ENCODE results near the gene SEMA3D. TPM values are rescaled to one million over a fixed set of nuclear protein-coding genes. Genes with fewer than 3 reads are reported as not detected.

Gene SEMA3D
- polyA plus RNA-seq, 3 donors = 44.8 to 46.1 (median 45.9) TPM

DNA sequence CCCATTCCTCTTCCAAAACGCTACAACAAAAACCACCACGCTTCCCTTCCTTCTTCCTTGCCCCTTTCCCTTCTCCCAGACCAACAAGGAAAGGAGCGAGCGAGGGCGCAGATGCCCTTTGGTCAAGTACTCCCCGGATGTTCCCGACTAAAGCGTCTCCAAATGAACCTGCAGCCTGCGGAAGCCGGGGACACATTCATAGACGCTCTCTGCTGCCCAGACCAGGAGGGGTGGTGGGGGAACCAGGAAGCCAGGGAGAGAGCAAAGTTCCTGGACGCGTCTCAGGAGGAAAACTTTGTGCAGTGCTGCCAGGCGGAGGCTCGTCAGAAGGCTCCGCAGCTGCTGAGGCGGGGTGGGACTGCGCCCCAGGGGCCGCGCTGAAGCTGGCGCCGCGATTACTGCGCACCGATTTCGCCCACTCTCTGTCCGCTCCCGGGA lies 754 bp downstream of the SEMA3D start:
- peak in 8 of 11 donors; percentile 30 to 59 (median 42) for DNase-seq (ENCODE audit: extremely low read depth in 1 of 11, low read depth in 9 of 11, low spot score in 4 of 11)

GRCh38 chr7:85185424-85186082 lies 1.3 kb downstream of the SEMA3D start:
- DNase-seq (ENCODE audit: extremely low read depth in 1 of 11, low read depth in 9 of 11, low spot score in 4 of 11) = peak in 8 of 11 donors; percentile 48 to 63 (median 56)

- peak in 9 of 11 donors; percentile 27 to 73 (median 50) for DNase-seq (ENCODE audit: extremely low read depth in 1 of 11, low read depth in 9 of 11, low spot score in 4 of 11)
Measured at GRCh38 chr7:85184599-85185423, 2.0 kb downstream of the SEMA3D start.

DNA sequence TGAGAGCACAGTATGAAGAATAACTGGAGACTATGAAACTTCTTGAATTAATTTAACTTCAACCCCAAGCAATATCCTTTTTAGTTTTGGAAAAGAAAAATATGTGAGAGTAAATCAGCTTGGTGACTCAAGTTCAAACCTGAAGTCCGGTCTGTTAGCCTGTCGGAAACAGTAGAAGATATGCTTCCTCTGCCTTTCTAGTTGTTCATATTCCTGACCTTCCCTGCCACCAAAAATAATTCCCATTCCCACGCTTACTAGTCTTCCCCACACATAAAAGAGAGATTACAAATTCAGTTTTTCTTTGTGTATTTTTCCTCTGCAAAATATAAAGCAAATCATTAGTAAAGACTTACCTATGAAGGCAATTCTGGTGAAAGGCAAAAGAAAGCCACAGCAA lies 3.6 kb downstream of the SEMA3D start:
- DNase-seq (ENCODE audit: extremely low read depth in 1 of 11, low read depth in 9 of 11, low spot score in 4 of 11) = no peak

GRCh38 chr7:85178531-85179298 lies 8.1 kb downstream of the SEMA3D start:
- DNase-seq (ENCODE audit: extremely low read depth in 1 of 11, low read depth in 9 of 11, low spot score in 4 of 11) = no peak

DNA sequence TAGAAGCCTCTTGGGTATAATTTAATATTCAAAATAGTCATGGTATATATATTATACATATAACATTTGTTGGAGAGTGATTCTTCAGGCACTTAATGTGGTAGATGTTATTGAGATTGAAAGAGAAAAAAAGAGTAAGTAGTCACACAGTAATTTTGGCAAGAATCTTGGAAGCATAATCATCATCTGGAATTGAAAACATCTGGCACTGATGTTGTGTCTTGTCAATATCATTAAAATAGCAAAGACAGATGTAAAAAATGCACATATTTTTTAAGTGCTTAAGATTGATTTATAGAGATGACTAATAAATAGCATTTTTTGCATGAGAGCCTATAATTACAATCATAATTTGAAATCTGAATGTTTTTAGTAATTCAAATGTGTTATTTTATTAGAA lies 9.5 kb downstream of the SEMA3D start:
- DNase-seq (ENCODE audit: extremely low read depth in 1 of 11, low read depth in 9 of 11, low spot score in 4 of 11) = no peak

DNA sequence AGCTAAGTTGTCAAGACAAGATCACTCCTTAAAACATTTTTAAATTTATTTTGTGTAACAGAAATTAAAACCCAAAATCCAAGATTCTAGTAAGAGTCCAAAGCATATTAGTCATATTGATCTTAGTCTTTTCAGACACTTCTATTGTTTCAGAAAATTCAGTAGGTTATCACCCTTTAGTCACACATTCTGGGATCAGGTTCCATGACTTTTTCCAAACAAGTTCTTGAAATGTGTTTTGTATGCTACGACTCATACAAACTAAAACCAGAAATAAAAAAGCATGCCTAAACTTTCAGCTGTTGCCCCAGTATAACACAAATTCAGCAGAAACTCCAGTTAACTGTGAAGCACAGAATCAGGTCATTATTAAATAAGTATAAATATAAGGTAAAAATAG lies 10.7 kb downstream of the SEMA3D start:
- DNase-seq (ENCODE audit: extremely low read depth in 1 of 11, low read depth in 9 of 11, low spot score in 4 of 11) = no peak

DNA sequence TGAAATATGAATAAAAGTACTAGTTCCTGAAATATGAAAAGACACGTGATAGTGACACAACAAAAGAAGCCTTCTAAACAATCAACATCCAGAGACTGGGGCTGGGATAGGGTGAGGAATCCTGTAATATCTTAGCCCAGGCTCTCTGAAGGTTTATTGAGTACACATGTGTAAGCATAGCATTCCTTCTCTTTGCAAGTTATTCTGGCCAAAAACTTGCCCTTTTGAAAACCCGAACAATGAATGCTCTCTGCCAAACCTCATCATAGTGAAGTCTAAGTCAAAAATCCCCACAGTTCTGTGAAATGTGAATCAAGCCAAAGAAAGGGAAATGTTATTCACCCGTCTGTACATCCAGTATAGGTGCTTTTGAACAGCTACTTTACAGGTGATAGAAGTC lies 11.6 kb downstream of the SEMA3D start:
- no peak for DNase-seq (ENCODE audit: extremely low read depth in 1 of 11, low read depth in 9 of 11, low spot score in 4 of 11)

DNA sequence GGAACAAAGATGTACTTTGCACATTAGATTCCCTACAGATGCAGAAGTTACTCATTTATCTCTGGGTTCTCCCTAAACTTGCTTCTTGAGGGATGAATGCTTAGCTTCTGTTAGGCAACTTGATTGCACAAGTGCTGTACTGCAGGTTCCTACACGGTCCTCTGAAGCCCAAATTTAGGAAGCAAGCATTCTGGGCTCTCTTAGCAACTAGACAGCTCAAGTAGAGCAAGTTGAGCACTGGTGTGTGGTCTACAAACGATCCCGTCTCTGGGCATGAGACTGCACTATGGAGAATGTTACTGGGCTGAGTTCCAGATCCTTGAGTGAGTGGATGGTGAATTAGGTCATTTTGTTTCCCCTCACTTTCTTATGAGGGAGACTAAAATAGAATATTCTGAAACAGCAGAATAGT lies 14.3 kb downstream of the SEMA3D start:
- DNase-seq (ENCODE audit: extremely low read depth in 1 of 11, low read depth in 9 of 11, low spot score in 4 of 11) = no peak

DNA sequence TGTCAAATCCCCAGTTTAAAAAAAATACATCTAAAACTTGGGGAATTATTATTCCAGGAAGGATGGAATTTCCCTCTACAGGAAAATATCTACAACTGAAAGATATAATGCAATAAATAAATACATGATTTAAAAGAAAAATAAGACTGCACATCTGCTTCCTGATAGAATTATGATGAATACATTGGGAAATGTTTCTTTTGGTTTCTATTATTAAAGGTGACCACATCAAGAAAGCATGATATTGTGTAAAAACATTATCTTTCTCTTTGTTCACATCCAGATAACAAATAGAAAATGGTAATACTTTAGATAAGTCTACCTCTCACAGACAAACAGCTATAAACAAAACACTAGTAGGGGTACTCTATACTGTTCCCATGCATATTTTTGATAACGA lies 19.2 kb downstream of the SEMA3D start:
- no peak for DNase-seq (ENCODE audit: extremely low read depth in 1 of 11, low read depth in 9 of 11, low spot score in 4 of 11)

- no peak for DNase-seq (ENCODE audit: extremely low read depth in 1 of 11, low read depth in 9 of 11, low spot score in 4 of 11)
Measured at GRCh38 chr7:85165263-85165662, 21.6 kb downstream of the SEMA3D start.

- no peak for DNase-seq (ENCODE audit: extremely low read depth in 1 of 11, low read depth in 9 of 11, low spot score in 4 of 11)
Measured at GRCh38 chr7:85164376-85164775, 22.5 kb downstream of the SEMA3D start.

- no peak for DNase-seq (ENCODE audit: extremely low read depth in 1 of 11, low read depth in 9 of 11, low spot score in 4 of 11)
Measured at GRCh38 chr7:85162721-85163120, 24.1 kb downstream of the SEMA3D start.

- DNase-seq (ENCODE audit: extremely low read depth in 1 of 11, low read depth in 9 of 11, low spot score in 4 of 11) = no peak
Measured at GRCh38 chr7:85160223-85160622, 26.6 kb downstream of the SEMA3D start.

GRCh38 chr7:85159003-85159402 lies 27.9 kb downstream of the SEMA3D start:
- DNase-seq (ENCODE audit: extremely low read depth in 1 of 11, low read depth in 9 of 11, low spot score in 4 of 11) = no peak

DNA sequence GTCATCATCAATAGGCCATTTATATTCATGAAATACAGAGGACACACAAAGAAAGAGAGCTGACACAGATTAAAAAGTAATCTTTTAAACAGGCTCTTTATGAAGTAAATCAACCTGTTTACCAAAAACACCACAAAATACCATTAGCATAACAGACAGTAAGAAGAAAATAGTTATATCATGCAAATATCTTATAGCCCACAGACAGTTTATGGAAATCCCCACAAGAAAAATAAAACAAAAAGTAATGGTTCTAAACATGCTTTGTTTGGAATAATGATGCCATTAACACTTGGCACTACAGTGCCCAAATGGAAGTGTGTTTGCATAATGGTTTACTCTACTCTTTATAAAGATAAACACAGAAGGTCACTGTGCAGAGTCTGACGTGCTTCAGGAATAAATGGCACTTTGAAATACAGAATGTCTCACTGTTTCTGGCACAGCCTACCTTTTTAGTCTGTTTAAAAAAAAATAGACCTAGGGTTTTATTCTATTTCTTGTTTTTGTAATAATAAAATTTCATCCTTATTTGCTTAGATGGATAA lies 30.1 kb downstream of the SEMA3D start:
- DNase-seq (ENCODE audit: extremely low read depth in 1 of 11, low read depth in 9 of 11, low spot score in 4 of 11) = no peak

- DNase-seq (ENCODE audit: extremely low read depth in 1 of 11, low read depth in 9 of 11, low spot score in 4 of 11) = no peak
Measured at GRCh38 chr7:85154282-85154937, 32.4 kb downstream of the SEMA3D start.

- DNase-seq (ENCODE audit: extremely low read depth in 1 of 11, low read depth in 9 of 11, low spot score in 4 of 11) = no peak
Measured at GRCh38 chr7:85153715-85154114, 33.1 kb downstream of the SEMA3D start.

- no peak for DNase-seq (ENCODE audit: extremely low read depth in 1 of 11, low read depth in 9 of 11, low spot score in 4 of 11)
Measured at GRCh38 chr7:85150624-85151023, 36.2 kb downstream of the SEMA3D start.
